HEK293 (cell line): ENCODE data around the gene NANS.

Experiments used
- CTCF ChIA-PET: fragments of 350-600 bp; formaldehyde crosslinking; extraction: SDS; loops from one replicate; lab custom pipeline; 2021; ENCODE audit warnings: antibody characterized with exemption; lab: Yijun Ruan, JAX
- POLR2A ChIA-PET: fragments of 300-600 bp; formaldehyde crosslinking; extraction: SDS; loops from one replicate; lab custom pipeline; 2020; ENCODE audit warnings: antibody characterized with exemption, inconsistent platforms; lab: Yijun Ruan, JAX
- H3K27ac ChIP-seq: fragments of 200-500 bp; sonication (Bioruptor generic); 2 replicates; pipeline ENCODE4 v1.5.1; 2014; ENCODE audit warnings: low read depth, low read length, control low read depth, inconsistent platforms; ENCODE audit errors: extremely low read depth
- H3K36me3 ChIP-seq, 2 experiments: fragments of 200-500 bp in 1 of 2; sonication (Bioruptor generic) in 1 of 2; 1 replicate in 1 of 2; 2 replicates in 1 of 2; pipeline ENCODE4 v1.5.1; 2014 to 2017; ENCODE audit warnings: inconsistent platforms in 2 of 2, low read length in 2 of 2; ENCODE audit not compliant: control insufficient read depth in 2 of 2, insufficient read depth in 1 of 2
- H3K4me1 ChIP-seq: fragments of 200-500 bp; sonication (Bioruptor generic); 2 replicates; pipeline ENCODE4 v1.5.1; 2014; ENCODE audit warnings: mild to moderate bottlenecking, low read length, inconsistent platforms; ENCODE audit not compliant: control insufficient read depth, insufficient read depth
- H3K4me3 ChIP-seq: 2 replicates; pipeline ENCODE4 v1.5.1; 2011; ENCODE audit warnings: low read depth, mild to moderate bottlenecking, control low read depth, low read length, moderate library complexity
- H3K9me3 ChIP-seq: fragments of 200-500 bp; sonication (Bioruptor generic); 2 replicates; pipeline ENCODE4 v1.5.1; 2014; ENCODE audit warnings: low read depth, low read length, inconsistent platforms; ENCODE audit not compliant: control insufficient read depth, insufficient read depth
- FEZF1 ChIP-seq: fragments of 450-650 bp; formaldehyde crosslinking; IDR thresholded peaks from 2 replicates; pipeline ENCODE4 v1.5.1; 2016; ENCODE audit warnings: missing biosample characterization, missing genetic modification characterization
- GLI2 ChIP-seq: fragments of 450-650 bp; formaldehyde crosslinking; IDR thresholded peaks from 2 replicates; pipeline ENCODE4; 2017; ENCODE audit warnings: missing biosample characterization, missing genetic modification characterization, low read depth, borderline replicate concordance
- GLI4 ChIP-seq: fragments of 450-650 bp; formaldehyde crosslinking; IDR thresholded peaks from 2 replicates; pipeline ENCODE4 v1.5.1; 2016; ENCODE audit warnings: missing biosample characterization, missing genetic modification characterization
- KLF16 ChIP-seq: fragments of 450-650 bp; formaldehyde crosslinking; IDR thresholded peaks from 2 replicates; pipeline ENCODE4 v1.5.1; 2017; ENCODE audit warnings: missing biosample characterization, missing genetic modification characterization
- PRDM2 ChIP-seq: fragments of 450-650 bp; formaldehyde crosslinking; IDR thresholded peaks from 2 replicates; pipeline ENCODE4 v1.5.1; 2016; ENCODE audit warnings: missing biosample characterization, missing genetic modification characterization, borderline replicate concordance
- ZFP37 ChIP-seq: fragments of 450-650 bp; formaldehyde crosslinking; IDR thresholded peaks from 2 replicates; pipeline ENCODE4 v1.5.1; 2016; ENCODE audit warnings: missing biosample characterization, missing genetic modification characterization
- ZIC2 ChIP-seq: fragments of 450-650 bp; formaldehyde crosslinking; IDR thresholded peaks from 2 replicates; pipeline ENCODE4 v1.5.1; 2016; ENCODE audit warnings: missing biosample characterization, missing genetic modification characterization
- ZNF175 ChIP-seq: fragments of 450-650 bp; formaldehyde crosslinking; IDR thresholded peaks from 2 replicates; pipeline ENCODE4 v1.5.1; 2016; ENCODE audit warnings: missing biosample characterization, missing genetic modification characterization
- ZNF354C ChIP-seq: fragments of 450-650 bp; formaldehyde crosslinking; IDR thresholded peaks from 2 replicates; pipeline ENCODE4 v1.5.1; 2016; ENCODE audit warnings: missing biosample characterization, missing genetic modification characterization, low read depth, borderline replicate concordance
- ZNF416 ChIP-seq: fragments of 450-650 bp; formaldehyde crosslinking; IDR thresholded peaks from 2 replicates; pipeline ENCODE4 v1.5.1; 2016; ENCODE audit warnings: missing biosample characterization, missing genetic modification characterization
- ZNF501 ChIP-seq: fragments of 450-650 bp; formaldehyde crosslinking; IDR thresholded peaks from 2 replicates; pipeline ENCODE4 v1.5.1; 2016; ENCODE audit warnings: missing biosample characterization, missing genetic modification characterization
- ZNF558 ChIP-seq: fragments of 450-650 bp; formaldehyde crosslinking; IDR thresholded peaks from 2 replicates; pipeline ENCODE4 v1.5.1; 2016; ENCODE audit warnings: missing biosample characterization, missing genetic modification characterization
- ZNF580 ChIP-seq: fragments of 450-650 bp; formaldehyde crosslinking; IDR thresholded peaks from 2 replicates; pipeline ENCODE4 v1.5.1; 2016; ENCODE audit warnings: missing biosample characterization, missing genetic modification characterization
- ZNF596 ChIP-seq: fragments of 450-650 bp; IDR thresholded peaks from 2 replicates; pipeline ENCODE4 v1.5.0; 2018; ENCODE audit warnings: missing biosample characterization, mild to moderate bottlenecking, missing genetic modification characterization, moderate library complexity
- ZNF600 ChIP-seq: fragments of 450-650 bp; formaldehyde crosslinking; IDR thresholded peaks from 2 replicates; pipeline ENCODE4 v1.5.1; 2016; ENCODE audit warnings: missing biosample characterization, missing genetic modification characterization
- ZNF660 ChIP-seq: fragments of 450-650 bp; IDR thresholded peaks from 2 replicates; pipeline ENCODE4 v1.5.1; 2018; ENCODE audit warnings: missing biosample characterization, mild to moderate bottlenecking, missing genetic modification characterization
- ZNF664 ChIP-seq: fragments of 450-650 bp; formaldehyde crosslinking; IDR thresholded peaks from 2 replicates; pipeline ENCODE4 v1.5.1; 2016; ENCODE audit warnings: missing biosample characterization, missing genetic modification characterization

Gene NANS

GRCh38 chr9:98050351-98050750 lies 6.2 kb upstream of the NANS start:
- no peak overlapping the region for H3K27ac ChIP-seq
- POLR2A ChIA-PET = no interaction called here
- no peaks in the 10 kb centered on the region for H3K4me1 ChIP-seq
- H3K4me3 ChIP-seq = no peak overlapping the region
- H3K9me3 ChIP-seq = no peaks in the 10 kb centered on the region
- TF ChIP-seq ZNF175 (no peak), ZNF354C (tag by site-specific recombination) (no peak), ZNF600 (tag by site-specific recombination) (no peak), GLI4 (tag by site-specific recombination) (no peak), ZNF596 (tag by site-specific recombination) (no peak), GLI2 (tag by site-specific recombination) (no peak), KLF16 (no peak), ZNF501 (no peak), ZFP37 (tag by site-specific recombination) (no peak), ZIC2 (tag by site-specific recombination) (no peak), FEZF1 (no peak), ZNF558 (tag by site-specific recombination) (no peak), ZNF664 (tag by site-specific recombination) (no peak), ZNF660 (tag by site-specific recombination) (no peak), ZNF416 (tag by site-specific recombination) (no peak), PRDM2 (no peak)
- no peaks in the 10 kb centered on the region for H3K36me3 ChIP-seq
- CTCF ChIA-PET = interaction anchor here (1.1 to 1.5 kb wide), 2 partner anchors 15 kb away, joined by 3 to 6 read pairs; no protein-coding TSS in a partner anchor

GRCh38 chr9:98054376-98054951 lies 2.1 kb upstream of the NANS start:
- no peak overlapping the region for H3K27ac ChIP-seq
- no peaks in the 10 kb centered on the region for H3K9me3 ChIP-seq
- H3K4me1 ChIP-seq = no peaks in the 10 kb centered on the region
- ChIA-PET CTCF (interaction anchor here (1.3 kb wide), 1 partner anchor 20 kb away, joined by 4 read pairs; no protein-coding TSS in a partner anchor), POLR2A (interaction anchor here (0.6 kb wide), 1 partner anchor 37 kb away, joined by 8 read pairs; no protein-coding TSS in a partner anchor)
- H3K4me3 ChIP-seq = no peak overlapping the region
- no peaks in the 10 kb centered on the region; a peak in 1 of 3 replicates for H3K36me3 ChIP-seq
- no peak for TF ChIP-seq ZNF580 (tag by site-specific recombination)
